ENCODE results near the gene GINS3. TPM values are rescaled to one million over a fixed set of nuclear protein-coding genes. Genes with fewer than 3 reads are reported as not detected.

GINS3 gene
- total RNA-seq, result 10 to 100 TPM in 1 of 2 donors, 1 to 10 TPM in 1; 2.5 to 11.7 TPM

DNA sequence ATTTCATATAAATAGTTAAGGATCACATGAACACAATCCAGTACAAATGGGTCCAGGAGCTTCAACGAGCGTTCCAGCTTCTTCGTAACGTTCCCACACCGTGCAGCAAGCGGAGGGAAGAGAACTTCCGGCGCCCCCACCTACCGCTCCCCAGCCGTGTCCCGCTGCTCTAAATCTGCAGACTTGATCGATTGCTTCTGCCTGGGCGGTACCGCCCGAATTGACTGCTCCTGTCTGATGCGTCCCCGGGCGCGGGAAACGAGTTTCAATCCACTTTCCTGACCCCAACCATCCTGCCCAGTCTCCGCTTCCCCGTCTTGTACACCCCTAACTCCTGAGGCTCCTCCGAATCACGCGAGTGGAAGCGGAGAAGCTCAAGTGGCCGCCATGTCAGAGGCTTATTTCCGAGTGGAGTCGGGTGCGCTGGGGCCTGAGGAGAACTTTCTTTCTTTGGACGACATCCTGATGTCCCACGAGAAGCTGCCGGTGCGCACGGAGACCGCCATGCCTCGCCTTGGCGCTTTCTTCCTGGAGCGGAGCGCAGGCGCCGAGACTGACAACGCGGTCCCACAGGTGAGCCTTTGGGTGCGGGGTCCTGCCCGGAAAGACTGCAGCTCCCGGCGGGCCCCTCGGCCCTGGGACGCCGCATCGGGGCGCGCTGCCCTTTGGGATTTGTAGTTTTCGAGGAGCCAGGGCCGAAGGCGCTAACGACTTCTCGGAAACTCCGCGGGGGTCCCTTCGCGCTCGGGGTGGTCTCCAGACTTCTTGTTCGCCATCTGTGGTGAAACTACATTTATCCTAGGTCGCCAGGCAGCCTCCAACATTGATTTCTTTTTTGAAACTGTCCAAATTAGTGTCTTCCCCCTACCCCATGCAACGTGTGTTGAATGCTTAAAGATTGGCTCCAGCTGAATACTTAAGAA is at the start of gene GINS3:
Gene GINS3 (plus strand): TSS at position 257 of the 923 bp plus-strand sequence. CDS start 131 bp downstream, at position 388.
- Histone ChIP-seq H3K9ac (ENCODE audit: low read depth in 2 of 2, low read length in 2 of 2) (peak within 1 kb of the TSS; percentile 56 to 84), H3K4me3 (peak within 1 kb of the TSS; percentile 99), H3K36me3 (no peaks in the 10 kb centered on the region), H3K27me3 (no peaks in the 10 kb centered on the region), H3K9me3 (no peaks in the 10 kb centered on the region), H3K27ac (peak within 1 kb of the TSS; percentile 70), H3K4me1 (no peaks in the 10 kb centered on the region)
- DNase-seq, result peak; percentile 93
- TF ChIP-seq, protein P1, sequence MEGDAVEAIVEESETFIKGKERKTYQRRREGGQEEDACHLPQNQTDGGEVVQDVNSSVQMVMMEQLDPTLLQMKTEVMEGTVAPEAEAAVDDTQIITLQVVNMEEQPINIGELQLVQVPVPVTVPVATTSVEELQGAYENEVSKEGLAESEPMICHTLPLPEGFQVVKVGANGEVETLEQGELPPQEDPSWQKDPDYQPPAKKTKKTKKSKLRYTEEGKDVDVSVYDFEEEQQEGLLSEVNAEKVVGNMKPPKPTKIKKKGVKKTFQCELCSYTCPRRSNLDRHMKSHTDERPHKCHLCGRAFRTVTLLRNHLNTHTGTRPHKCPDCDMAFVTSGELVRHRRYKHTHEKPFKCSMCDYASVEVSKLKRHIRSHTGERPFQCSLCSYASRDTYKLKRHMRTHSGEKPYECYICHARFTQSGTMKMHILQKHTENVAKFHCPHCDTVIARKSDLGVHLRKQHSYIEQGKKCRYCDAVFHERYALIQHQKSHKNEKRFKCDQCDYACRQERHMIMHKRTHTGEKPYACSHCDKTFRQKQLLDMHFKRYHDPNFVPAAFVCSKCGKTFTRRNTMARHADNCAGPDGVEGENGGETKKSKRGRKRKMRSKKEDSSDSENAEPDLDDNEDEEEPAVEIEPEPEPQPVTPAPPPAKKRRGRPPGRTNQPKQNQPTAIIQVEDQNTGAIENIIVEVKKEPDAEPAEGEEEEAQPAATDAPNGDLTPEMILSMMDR (IDR thresholded peaks at IDR 0.05), result no peak
- intact Hi-C loops (cut with DNase I), result no loop called here

DNA sequence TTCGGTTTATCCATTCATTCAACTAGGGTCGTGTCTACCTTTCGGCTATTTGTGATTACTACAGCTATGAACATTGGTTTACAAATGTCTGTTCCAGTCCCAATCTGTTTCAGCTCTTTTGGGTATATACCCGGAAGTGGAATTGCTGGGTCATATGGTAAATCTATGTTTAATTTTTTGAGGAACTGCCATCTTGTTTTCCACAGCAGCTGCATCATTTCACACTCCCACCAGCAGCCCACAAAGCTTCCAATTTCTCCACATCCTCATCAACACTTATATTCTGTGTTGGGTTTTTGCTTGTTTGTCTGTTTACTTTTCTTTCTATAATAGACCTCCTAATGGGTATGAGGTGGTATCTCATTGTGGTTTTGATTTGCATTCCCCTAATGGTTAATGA is 48.7 kb upstream of the GINS3 start:
- no peak overlapping the region for H3K27ac ChIP-seq
- no peak for DNase-seq
- no peaks in the 10 kb centered on the region for H3K4me1 ChIP-seq
- intact Hi-C loops (cut with DNase I), result no loop called here
- TF ChIP-seq, protein P1 (IDR thresholded peaks at IDR 0.05), result no peak
- no peaks in the 10 kb centered on the region for H3K27me3 ChIP-seq
- no peaks in the 10 kb centered on the region for H3K9me3 ChIP-seq
- no peak overlapping the region for H3K9ac ChIP-seq (ENCODE audit: low read depth in 2 of 2, low read length in 2 of 2)
- no peak overlapping the region for H3K4me3 ChIP-seq
- no peaks in the 10 kb centered on the region for H3K36me3 ChIP-seq

DNA sequence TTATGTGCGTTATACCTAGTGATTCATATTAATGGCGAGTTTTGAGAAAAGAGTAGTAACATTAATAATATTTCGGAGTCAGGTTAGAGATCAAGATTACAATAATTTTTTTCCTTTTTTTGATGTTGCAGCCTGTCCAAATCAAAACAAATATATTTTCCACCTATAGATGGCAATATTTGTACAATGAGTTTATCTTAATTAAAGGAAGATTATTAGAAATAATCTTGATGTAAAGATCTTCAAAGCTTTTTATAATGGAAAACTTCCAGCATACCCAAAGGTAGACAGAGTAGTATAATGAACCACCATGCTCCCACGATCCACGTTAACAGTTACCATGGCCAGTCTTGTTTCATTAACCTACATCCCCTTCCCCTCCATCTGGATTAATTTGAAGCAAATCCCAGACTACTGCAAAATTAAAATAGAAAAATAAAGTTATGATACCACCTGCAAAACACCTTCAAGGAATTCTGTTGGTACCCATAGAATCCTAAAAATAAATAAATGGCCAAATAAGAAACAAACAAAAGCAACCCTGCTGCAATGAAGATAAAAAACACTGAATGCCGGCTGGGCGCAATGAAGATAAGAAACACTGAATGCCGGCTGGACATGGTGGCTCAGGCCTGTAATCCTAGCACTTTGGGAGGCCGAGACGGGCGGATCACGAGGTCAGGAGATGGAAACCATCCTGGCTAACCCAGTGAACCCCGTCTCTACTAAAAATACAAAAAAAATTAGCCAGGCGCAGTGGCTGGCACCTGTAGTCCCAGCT is 46.5 kb upstream of the GINS3 start:
- Histone ChIP-seq H3K9ac (ENCODE audit: low read depth in 2 of 2, low read length in 2 of 2) (no peak overlapping the region), H3K27me3 (no peaks in the 10 kb centered on the region), H3K36me3 (no peaks in the 10 kb centered on the region), H3K4me3 (no peak overlapping the region), H3K9me3 (no peaks in the 10 kb centered on the region), H3K27ac (no peak overlapping the region), H3K4me1 (no peaks in the 10 kb centered on the region)
- intact Hi-C loops (cut with DNase I), result no loop called here
- TF ChIP-seq, protein P1 (IDR thresholded peaks at IDR 0.05), result no peak
- DNase-seq, result no peak

DNA sequence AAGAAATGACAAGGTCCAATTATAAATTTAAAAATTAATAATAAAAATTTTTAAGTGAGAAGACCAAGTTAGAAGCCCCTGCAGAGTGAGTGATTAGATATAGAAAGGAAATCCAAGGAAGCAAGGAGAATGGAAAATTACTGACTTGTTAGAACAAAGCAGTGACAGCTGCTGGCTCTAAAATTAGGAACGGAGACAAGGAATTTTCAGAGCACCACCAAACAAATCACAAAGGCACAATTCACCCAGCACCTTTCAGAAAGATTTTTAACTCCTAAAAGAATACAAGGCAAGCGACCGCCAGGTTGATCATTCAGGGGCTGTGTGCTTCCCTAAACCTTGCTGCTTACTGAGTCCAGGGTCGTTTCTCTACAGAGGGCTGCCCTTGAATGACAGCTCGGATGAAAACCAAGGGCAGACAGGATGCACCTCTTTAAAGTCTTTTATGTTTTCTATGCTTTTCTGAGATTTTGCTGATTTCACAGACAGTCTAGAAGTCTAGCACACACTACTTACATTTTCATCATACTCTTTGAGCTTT is 45.4 kb upstream of the GINS3 start:
- Histone ChIP-seq H3K4me1 (no peaks in the 10 kb centered on the region), H3K9me3 (no peaks in the 10 kb centered on the region), H3K9ac (ENCODE audit: low read depth in 2 of 2, low read length in 2 of 2) (no peak overlapping the region), H3K27ac (no peak overlapping the region), H3K27me3 (no peaks in the 10 kb centered on the region), H3K4me3 (no peak overlapping the region), H3K36me3 (no peaks in the 10 kb centered on the region)
- TF ChIP-seq, protein P1 (IDR thresholded peaks at IDR 0.05), result no peak
- DNase-seq, result no peak
- intact Hi-C loops (cut with DNase I), result no loop called here

DNA sequence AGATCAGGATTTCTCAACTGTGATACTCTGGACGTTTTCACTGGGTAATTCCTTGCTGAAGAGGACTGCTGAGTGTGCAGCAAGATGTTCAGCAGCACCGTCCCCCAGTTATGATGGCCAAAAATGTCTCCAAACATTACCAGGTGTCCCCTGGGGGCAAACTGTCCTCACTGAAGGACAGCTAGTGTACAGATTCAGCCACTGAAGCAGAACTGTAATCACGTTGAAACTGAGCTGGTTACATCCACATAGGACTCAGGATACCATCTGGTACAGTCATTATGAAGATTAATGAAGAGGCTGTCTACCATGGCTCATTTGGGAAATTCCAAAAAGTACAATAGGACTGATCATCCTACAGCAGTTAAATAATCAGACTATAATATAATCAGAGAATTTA is 43.3 kb upstream of the GINS3 start:
- TF ChIP-seq, protein P1 (IDR thresholded peaks at IDR 0.05), result no peak
- no peaks in the 10 kb centered on the region for H3K9me3 ChIP-seq
- intact Hi-C loops (cut with DNase I), result no loop called here
- H3K36me3 ChIP-seq, result no peaks in the 10 kb centered on the region
- no peaks in the 10 kb centered on the region for H3K4me1 ChIP-seq
- no peaks in the 10 kb centered on the region for H3K27me3 ChIP-seq
- no peak overlapping the region for H3K4me3 ChIP-seq
- no peak for DNase-seq
- H3K27ac ChIP-seq, result no peak overlapping the region
- H3K9ac ChIP-seq (ENCODE audit: low read depth in 2 of 2, low read length in 2 of 2), result no peak overlapping the region

All from colonic mucosa (tissue), 4 donors.